Lower lobe of right lung (tissue), 2 donors: ENCODE measurements around the gene TXNL4A. TPM values are rescaled to one million over a fixed set of nuclear protein-coding genes. Genes with fewer than 3 reads are reported as not detected.

ENCODE experiments used
- ATAC-seq, 2 donors: fragments of 200-7000 bp; cut with Tn5 transposase; one replicate each; pipeline ENCODE4 v1.9.1; 2020 to 2022; ENCODE audit warnings: mild to moderate bottlenecking in 2 of 2, moderate library complexity in 2 of 2
- DNase-seq: peaks from one replicate; pipeline ENCODE4 v3.0.0-alpha.2; 2020
- H3K27ac ChIP-seq: fragments of 200-600 bp; one replicate; pipeline ENCODE4 v1.8.0; 2022
- H3K27me3 ChIP-seq: fragments of 200-600 bp; one replicate; pipeline ENCODE4 v1.8.0; 2022; ENCODE audit warnings: low read depth
- H3K36me3 ChIP-seq: fragments of 200-600 bp; one replicate; pipeline ENCODE4 v1.8.0; 2022; ENCODE audit warnings: mild to moderate bottlenecking
- H3K4me1 ChIP-seq: fragments of 200-600 bp; one replicate; pipeline ENCODE4 v1.8.0; 2022
- H3K4me3 ChIP-seq: fragments of 200-600 bp; one replicate; pipeline ENCODE4 v1.8.0; 2022; ENCODE audit warnings: mild to moderate bottlenecking
- H3K9me3 ChIP-seq: fragments of 200-600 bp; one replicate; pipeline ENCODE4 v1.8.0; 2022
- intact Hi-C: fragments of 100-400 bp; cut with DNase I; formaldehyde crosslinking; loops from one replicate; pipeline ENCODE4 v1.11.0; 2022
- total RNA-seq: library from RNA; stranded (reverse); fragmentation: NEBNext Ultra II Directional; extraction: Animal tissue kit (Norgen Biotek cat#: 25700); gene quantifications from one replicate; pipeline ENCODE4 v1.2.1, GENCODE V29; 2021
- TF ChIP-seq, protein P1 (sequence below): fragments of 200-600 bp; IDR thresholded peaks from one replicate; pipeline ENCODE4 v1.8.0; 2022; ENCODE audit warnings: antibody characterized with exemption, mild to moderate bottlenecking
- donor health status: DM: no; HTN: yes; CAD: no; lungs with severe emphysema.

Gene TXNL4A
- total RNA-seq, 1 donor from 2014 or later: 78.7 TPM

- Histone ChIP-seq H3K36me3 (peaks cover 14% of the 10 kb centered on the region), H3K27ac (peak overlapping the region; percentile 98), H3K4me1 (peaks cover 43% of the 10 kb centered on the region), H3K27me3 (no peaks in the 10 kb centered on the region), H3K4me3 (peak overlapping the region; percentile 99), H3K9me3 (no peaks in the 10 kb centered on the region)
- peak; percentile 78 to 83 for ATAC-seq
- TF ChIP-seq, protein P1, sequence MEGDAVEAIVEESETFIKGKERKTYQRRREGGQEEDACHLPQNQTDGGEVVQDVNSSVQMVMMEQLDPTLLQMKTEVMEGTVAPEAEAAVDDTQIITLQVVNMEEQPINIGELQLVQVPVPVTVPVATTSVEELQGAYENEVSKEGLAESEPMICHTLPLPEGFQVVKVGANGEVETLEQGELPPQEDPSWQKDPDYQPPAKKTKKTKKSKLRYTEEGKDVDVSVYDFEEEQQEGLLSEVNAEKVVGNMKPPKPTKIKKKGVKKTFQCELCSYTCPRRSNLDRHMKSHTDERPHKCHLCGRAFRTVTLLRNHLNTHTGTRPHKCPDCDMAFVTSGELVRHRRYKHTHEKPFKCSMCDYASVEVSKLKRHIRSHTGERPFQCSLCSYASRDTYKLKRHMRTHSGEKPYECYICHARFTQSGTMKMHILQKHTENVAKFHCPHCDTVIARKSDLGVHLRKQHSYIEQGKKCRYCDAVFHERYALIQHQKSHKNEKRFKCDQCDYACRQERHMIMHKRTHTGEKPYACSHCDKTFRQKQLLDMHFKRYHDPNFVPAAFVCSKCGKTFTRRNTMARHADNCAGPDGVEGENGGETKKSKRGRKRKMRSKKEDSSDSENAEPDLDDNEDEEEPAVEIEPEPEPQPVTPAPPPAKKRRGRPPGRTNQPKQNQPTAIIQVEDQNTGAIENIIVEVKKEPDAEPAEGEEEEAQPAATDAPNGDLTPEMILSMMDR: peak; percentile 48
- intact Hi-C loops: no loop called here
- DNase-seq: peak; percentile 80
These were observed 302 bp downstream of the TXNL4A start for GRCh38 chr18:79988071-79988450.

GRCh38 chr18:79987566-79987965 is 797 bp downstream of the TXNL4A start:
- ATAC-seq: no peak
- H3K9me3 ChIP-seq: no peaks in the 10 kb centered on the region
- H3K4me1 ChIP-seq: peaks cover 48% of the 10 kb centered on the region
- H3K27me3 ChIP-seq: no peaks in the 10 kb centered on the region
- no peak for DNase-seq
- H3K36me3 ChIP-seq: peaks cover 14% of the 10 kb centered on the region
- H3K4me3 ChIP-seq: peak overlapping the region; percentile 99
- TF ChIP-seq, protein P1: no peak
- intact Hi-C loops: no loop called here
- peak overlapping the region; percentile 98 for H3K27ac ChIP-seq

GRCh38 chr18:79986726-79987125 is 1.6 kb downstream of the TXNL4A start:
- intact Hi-C loops: no loop called here
- no peak overlapping the region for H3K27ac ChIP-seq
- peaks cover 57% of the 10 kb centered on the region for H3K4me1 ChIP-seq

DNA sequence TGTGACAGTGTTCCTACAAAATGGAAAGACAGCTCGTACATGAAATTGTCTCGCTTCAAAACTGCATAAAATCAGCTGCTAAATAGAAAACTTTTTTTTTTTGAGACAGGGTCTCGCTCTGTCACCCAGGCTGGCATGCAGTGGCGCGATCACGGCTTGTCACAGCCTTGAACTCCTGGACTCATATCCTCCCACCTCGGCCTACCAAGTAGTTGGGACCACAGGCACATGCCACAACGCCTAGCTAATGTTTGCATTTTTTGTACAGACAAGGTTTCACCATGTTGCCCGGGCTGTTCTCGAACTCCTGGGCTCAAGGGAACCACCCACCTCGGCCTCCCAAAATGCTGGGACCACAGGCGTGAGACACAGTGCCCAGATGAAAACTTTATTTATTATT is 3.2 kb downstream of the TXNL4A start:
- ATAC-seq: no peak
- H3K4me1 ChIP-seq: peaks cover 57% of the 10 kb centered on the region
- intact Hi-C loops: no loop called here
- H3K27ac ChIP-seq: no peak overlapping the region
- TF ChIP-seq, protein P1: no peak
- H3K4me3 ChIP-seq: no peak overlapping the region
- peaks cover 14% of the 10 kb centered on the region for H3K36me3 ChIP-seq
- no peak for DNase-seq
- H3K9me3 ChIP-seq: no peaks in the 10 kb centered on the region
- H3K27me3 ChIP-seq: no peaks in the 10 kb centered on the region

More at GRCh38 chr18:79986726-79987125, 1.6 kb downstream of the TXNL4A start:
- TF ChIP-seq, protein P1: no peak
- H3K36me3 ChIP-seq: peaks cover 14% of the 10 kb centered on the region
- no peaks in the 10 kb centered on the region for H3K9me3 ChIP-seq
- no peaks in the 10 kb centered on the region for H3K27me3 ChIP-seq
- ATAC-seq (no peak), DNase-seq (no peak)
- peak overlapping the region; percentile 99 for H3K4me3 ChIP-seq

GRCh38 chr18:79983793-79984192 is 4.6 kb downstream of the TXNL4A start:
- no peak overlapping the region for H3K27ac ChIP-seq
- no peaks in the 10 kb centered on the region for H3K9me3 ChIP-seq
- peaks cover 48% of the 10 kb centered on the region for H3K4me1 ChIP-seq
- no peaks in the 10 kb centered on the region for H3K27me3 ChIP-seq
- ATAC-seq: peak in 1 of 2 donors; percentile 54
- peak; percentile 60 for DNase-seq
- TF ChIP-seq, protein P1: no peak
- intact Hi-C loops: no loop called here
- no peak overlapping the region for H3K4me3 ChIP-seq
- H3K36me3 ChIP-seq: peaks cover 25% of the 10 kb centered on the region

- TF ChIP-seq, protein P1: no peak
- Histone ChIP-seq H3K4me3 (no peak overlapping the region), H3K27me3 (no peaks in the 10 kb centered on the region), H3K27ac (peak overlapping the region; percentile 54), H3K9me3 (no peaks in the 10 kb centered on the region), H3K4me1 (peaks cover 48% of the 10 kb centered on the region), H3K36me3 (peaks cover 26% of the 10 kb centered on the region)
- no peak for DNase-seq
- ATAC-seq: peak; percentile 39 to 58
- intact Hi-C loops: no loop called here
These were observed 5.1 kb downstream of the TXNL4A start for GRCh38 chr18:79983253-79983652.
